Psoas muscle (tissue), 8 donors: ENCODE data around the gene DDR2. TPM values are rescaled to one million over a fixed set of nuclear protein-coding genes. Genes with fewer than 3 reads are reported as not detected.
"Not testable (repeated sequence)": the region's sequence is repeated elsewhere in the genome, so short reads cannot be mapped to it uniquely, and the experiment has no call there.

Experiments used
- ATAC-seq, 4 donors: fragments of 200-7000 bp; cut with Tn5 transposase; one replicate each; pipeline ENCODE4 v1.9.1; 2020; ENCODE audit warnings: moderate library complexity in 3 of 4, mild to moderate bottlenecking in 2 of 4
- DNase-seq, 2 donors: peaks; one replicate each; pipeline ENCODE4 v3.0.0-alpha.2; 2020
- H3K27ac ChIP-seq: fragments of 200-600 bp; one replicate; pipeline ENCODE4 v1.8.0; 2022
- H3K27me3 ChIP-seq, 3 donors: fragments of 200-600 bp in 1 of 3; one replicate each; pipeline versions ENCODE4 v1.6.1 to v1.8.0; 2013 to 2022; ENCODE audit warnings: low read length in 2 of 3, mild to moderate bottlenecking in 2 of 3, moderate library complexity in 1 of 3; ENCODE audit not compliant: insufficient read depth in 3 of 3
- H3K36me3 ChIP-seq, 2 donors: fragments of 200-600 bp in 1 of 2; one replicate each; pipeline versions ENCODE4 v1.6.1 to v1.8.0; 2013 to 2022; ENCODE audit warnings: low read depth in 1 of 2, mild to moderate bottlenecking in 1 of 2, moderate library complexity in 1 of 2; ENCODE audit not compliant: insufficient read depth in 1 of 2
- H3K4me1 ChIP-seq: fragments of 200-600 bp; one replicate; pipeline ENCODE4 v1.8.0; 2022
- H3K4me3 ChIP-seq: fragments of 200-600 bp; one replicate; pipeline ENCODE4 v1.8.0; 2022; ENCODE audit warnings: mild to moderate bottlenecking
- H3K9me3 ChIP-seq: fragments of 200-600 bp; one replicate; pipeline ENCODE4 v1.8.0; 2022
- WGBS, 3 donors: extraction: QIAGEN DNeasy Blood & Tissue Kit; methylation state at CpG; one replicate each; pipeline versions ENCODE4 v1.1.6 to v1.1.7; 2013; 5-methylcytosine and 5-hydroxymethylcytosine counted together
- intact Hi-C, 2 donors: fragments of 100-400 bp; cut with DNase I; formaldehyde crosslinking; loops; one replicate each; pipeline versions ENCODE4 v1.11.0 to v1.14.2; 2022
- polyA plus RNA-seq, 3 donors: library from polyadenylated mRNA; stranded (reverse); fragments of 200-250 nt; gene quantifications; one replicate each; pipeline ENCODE4 v1.2.3, GENCODE V29; 2013
- total RNA-seq, 4 donors: library from RNA; stranded (reverse); fragmentation: NEBNext Ultra II Directional in 2 of 4; extraction: Animal tissue kit (Norgen Biotek cat#: 25700) in 2 of 4; gene quantifications; one replicate each; pipeline versions ENCODE4 v1.2.1 to v1.2.4, GENCODE V29; 2021 to 2023
- TF ChIP-seq, protein P1 (sequence below): fragments of 200-600 bp; IDR thresholded peaks from one replicate; pipeline ENCODE4 v1.8.0; 2022; ENCODE audit warnings: antibody characterized with exemption
- donor health status: healthy with polysubstance abuse.
- donor health status: DM: no; HTN: no; CAD: no; lungs with moderate emphysema.
- donor health status: Bipolar disorder and iron deficiency.
- donor health status: healthy.
- donor health status: DM: yes; HTN: yes; CAD: no.
- donor health status: DM: no; HTN: no; CAD: no.
- donor health status: DM: no; HTN: no; CAD: no.
- donor health status: DM: yes; HTN: yes; CAD: no.

DDR2 gene
- total and polyA plus RNA-seq, 7 donors: 1.3 to 21.2 (median 6.0) TPM

DNA sequence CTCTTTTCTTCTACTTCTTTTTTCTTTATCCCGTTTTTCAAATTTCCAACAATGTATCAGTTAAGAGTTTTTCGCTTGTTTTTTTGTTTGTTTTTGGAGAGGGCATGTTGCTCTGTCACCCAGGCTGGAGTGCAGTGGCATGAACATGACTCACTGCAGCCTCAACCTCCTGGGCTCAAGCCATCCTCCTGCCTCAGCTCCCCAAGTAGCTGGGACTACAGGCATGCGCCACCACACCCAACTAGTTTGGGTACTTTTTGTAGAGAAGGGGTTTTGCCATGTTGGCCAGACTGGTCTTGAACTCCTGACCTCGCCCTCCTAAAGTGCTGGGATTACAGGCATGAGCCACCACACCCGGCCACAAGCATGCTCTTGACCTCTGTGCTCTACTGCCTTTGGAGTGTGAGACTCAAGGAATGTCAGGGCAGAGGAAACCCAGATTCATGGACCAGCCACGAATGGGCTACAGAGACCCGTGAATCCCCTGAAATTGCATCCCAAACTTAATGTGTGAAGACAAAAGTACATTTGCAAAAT lies 93.1 kb downstream of the DDR2 start:
- Histone ChIP-seq H3K4me3 (no peak overlapping the region), H3K9me3 (no peaks in the 10 kb centered on the region), H3K36me3 (no peaks in the 10 kb centered on the region), H3K27ac (no peak overlapping the region), H3K4me1 (no peaks in the 10 kb centered on the region), H3K27me3 (no peaks in the 10 kb centered on the region)
- TF ChIP-seq, protein P1, sequence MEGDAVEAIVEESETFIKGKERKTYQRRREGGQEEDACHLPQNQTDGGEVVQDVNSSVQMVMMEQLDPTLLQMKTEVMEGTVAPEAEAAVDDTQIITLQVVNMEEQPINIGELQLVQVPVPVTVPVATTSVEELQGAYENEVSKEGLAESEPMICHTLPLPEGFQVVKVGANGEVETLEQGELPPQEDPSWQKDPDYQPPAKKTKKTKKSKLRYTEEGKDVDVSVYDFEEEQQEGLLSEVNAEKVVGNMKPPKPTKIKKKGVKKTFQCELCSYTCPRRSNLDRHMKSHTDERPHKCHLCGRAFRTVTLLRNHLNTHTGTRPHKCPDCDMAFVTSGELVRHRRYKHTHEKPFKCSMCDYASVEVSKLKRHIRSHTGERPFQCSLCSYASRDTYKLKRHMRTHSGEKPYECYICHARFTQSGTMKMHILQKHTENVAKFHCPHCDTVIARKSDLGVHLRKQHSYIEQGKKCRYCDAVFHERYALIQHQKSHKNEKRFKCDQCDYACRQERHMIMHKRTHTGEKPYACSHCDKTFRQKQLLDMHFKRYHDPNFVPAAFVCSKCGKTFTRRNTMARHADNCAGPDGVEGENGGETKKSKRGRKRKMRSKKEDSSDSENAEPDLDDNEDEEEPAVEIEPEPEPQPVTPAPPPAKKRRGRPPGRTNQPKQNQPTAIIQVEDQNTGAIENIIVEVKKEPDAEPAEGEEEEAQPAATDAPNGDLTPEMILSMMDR: no peak
- DNase-seq (no peak), ATAC-seq (no peak)
- 69 to 89% (median 75%) methylated on average over 7 of the region's 7 CpGs for WGBS, 3 donors
- intact Hi-C loops: no loop called here

DNA sequence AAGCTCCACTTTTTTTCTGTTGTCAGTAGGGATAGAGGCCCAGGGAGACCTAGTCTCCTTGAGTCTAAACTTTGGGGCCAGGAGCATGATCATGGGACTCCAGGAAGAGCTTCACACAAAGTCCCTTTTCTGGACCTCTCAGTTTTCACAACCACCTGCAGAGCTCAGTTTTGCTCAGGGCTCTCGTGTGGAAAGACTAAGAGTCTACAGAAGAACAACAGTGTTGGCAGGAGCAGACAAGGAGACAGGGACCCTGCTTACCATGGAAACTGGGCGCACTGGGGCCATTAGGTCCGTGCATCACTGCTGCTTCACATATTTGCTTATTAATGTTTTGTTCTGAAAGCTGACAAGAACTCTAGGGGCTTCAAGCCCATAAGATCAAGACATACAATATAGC lies 94.3 kb downstream of the DDR2 start:
- no peaks in the 10 kb centered on the region for H3K27me3 ChIP-seq
- TF ChIP-seq, protein P1: no peak
- H3K27ac ChIP-seq: no peak overlapping the region
- H3K36me3 ChIP-seq: no peaks in the 10 kb centered on the region
- no peak for DNase-seq
- H3K9me3 ChIP-seq: no peaks in the 10 kb centered on the region
- 80 to 85% (median 81%) methylated on average over 3 of the region's 3 CpGs for WGBS, 3 donors
- H3K4me1 ChIP-seq: no peaks in the 10 kb centered on the region
- intact Hi-C loops: no loop called here
- no peak overlapping the region for H3K4me3 ChIP-seq
- ATAC-seq: no peak

DNA sequence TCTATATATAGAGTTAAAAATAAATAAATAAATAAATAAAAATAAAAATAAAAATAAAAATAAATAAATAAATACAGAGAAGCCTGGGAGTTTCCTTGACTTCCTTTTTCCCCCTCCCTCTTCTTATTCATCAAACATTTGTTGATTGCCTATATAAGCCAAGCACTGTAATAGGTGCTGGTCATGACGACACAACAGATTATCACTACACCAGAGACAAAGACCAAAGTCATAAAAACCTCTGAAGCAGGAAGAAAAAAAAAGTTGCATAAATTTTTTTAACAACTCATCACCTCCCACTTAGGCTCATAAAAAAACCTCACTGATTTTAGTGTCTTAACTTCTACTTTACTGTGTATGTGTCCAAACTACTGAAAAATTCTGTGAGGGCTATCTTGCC lies 95.2 kb downstream of the DDR2 start:
- intact Hi-C loops, H3K27me3 ChIP-seq, ATAC-seq, H3K4me1 ChIP-seq, DNase-seq, H3K4me3 ChIP-seq, H3K9me3 ChIP-seq, H3K36me3 ChIP-seq, H3K27ac ChIP-seq: not testable (repeated sequence)
- WGBS, 3 donors: no CpG with 5 or more reads among the region's 1 CpG

DNA sequence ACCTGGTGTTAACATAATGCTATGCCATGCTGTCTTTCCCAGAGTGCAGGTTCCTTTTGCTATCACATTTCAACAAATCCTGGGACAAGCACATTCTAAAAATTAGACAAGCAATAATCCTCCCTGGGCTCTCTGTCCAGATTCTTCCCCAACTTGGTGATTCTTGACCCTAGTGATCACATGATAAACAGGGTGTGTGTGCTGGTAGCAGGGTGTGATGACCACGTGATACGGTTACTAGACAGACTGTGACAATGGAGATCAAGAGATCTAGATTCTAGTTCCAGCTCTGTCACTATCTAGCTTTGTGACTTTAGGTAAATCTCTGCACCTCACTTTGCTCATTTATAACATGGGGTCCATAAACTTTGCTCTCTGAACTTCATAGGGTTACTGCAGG lies 96.3 kb downstream of the DDR2 start:
- no peaks in the 10 kb centered on the region for H3K27me3 ChIP-seq
- H3K9me3 ChIP-seq: no peaks in the 10 kb centered on the region
- no peaks in the 10 kb centered on the region for H3K4me1 ChIP-seq
- no peak for DNase-seq
- no peak overlapping the region for H3K4me3 ChIP-seq
- no peak overlapping the region for H3K27ac ChIP-seq
- no peak for ATAC-seq
- TF ChIP-seq, protein P1: no peak
- intact Hi-C loops: no loop called here
- 55 to 87% (median 57%) methylated on average over 2 of the region's 2 CpGs for WGBS, 3 donors
- H3K36me3 ChIP-seq: no peaks in the 10 kb centered on the region

DNA sequence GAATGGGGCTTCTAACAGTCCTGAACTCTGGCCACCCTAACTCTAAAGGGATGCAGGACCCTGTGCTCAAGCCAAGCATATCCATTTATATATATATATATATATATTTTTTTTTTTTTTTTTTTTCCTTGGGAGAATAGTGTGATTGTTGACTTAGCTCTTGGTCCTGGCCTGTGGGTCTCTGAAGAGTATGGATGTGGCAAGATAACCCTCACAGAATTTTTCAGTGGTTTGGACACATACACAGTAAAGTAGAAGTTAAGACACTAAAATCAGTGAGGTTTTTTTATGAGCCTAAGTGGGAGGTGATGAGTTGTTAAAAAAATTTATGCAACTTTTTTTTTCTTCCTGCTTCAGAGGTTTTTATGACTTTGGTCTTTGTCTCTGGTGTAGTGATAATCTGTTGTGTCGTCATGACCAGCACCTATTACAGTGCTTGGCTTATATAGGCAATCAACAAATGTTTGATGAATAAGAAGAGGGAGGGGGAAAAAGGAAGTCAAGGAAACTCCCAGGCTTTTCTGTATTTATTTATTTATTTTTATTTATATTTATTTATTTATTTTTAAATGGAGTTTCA lies 97.0 kb downstream of the DDR2 start:
- ATAC-seq, H3K4me1 ChIP-seq, H3K27me3 ChIP-seq, intact Hi-C loops, H3K9me3 ChIP-seq, DNase-seq, H3K27ac ChIP-seq, H3K4me3 ChIP-seq, H3K36me3 ChIP-seq: not testable (repeated sequence)
- WGBS, 3 donors: no CpG with 5 or more reads among the region's 1 CpG

DNA sequence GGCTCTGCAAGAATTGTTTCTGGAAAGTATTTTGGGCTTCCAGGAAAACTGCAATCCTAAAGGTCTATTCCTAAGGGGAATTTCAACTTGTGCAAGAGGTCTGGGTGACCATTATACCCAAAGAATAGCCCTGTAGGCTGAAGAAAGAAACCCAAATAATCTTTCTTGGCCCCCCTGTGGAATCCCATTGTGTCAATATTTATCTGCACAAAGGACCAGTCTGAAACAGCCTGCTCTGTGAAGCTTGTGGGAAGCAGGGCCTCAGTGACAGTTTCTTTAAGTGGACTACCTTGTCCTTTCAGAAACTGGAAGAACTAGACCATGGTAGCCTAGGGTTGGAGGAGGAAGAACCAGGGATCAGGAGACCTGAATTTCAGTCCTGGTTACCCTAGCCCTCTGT lies 99.8 kb downstream of the DDR2 start:
- H3K4me1 ChIP-seq: no peaks in the 10 kb centered on the region
- H3K36me3 ChIP-seq: no peaks in the 10 kb centered on the region
- DNase-seq (no peak), ATAC-seq (no peak)
- no peaks in the 10 kb centered on the region for H3K9me3 ChIP-seq
- no peaks in the 10 kb centered on the region for H3K27me3 ChIP-seq
- intact Hi-C loops: no loop called here
- TF ChIP-seq, protein P1: no peak
- H3K4me3 ChIP-seq: no peak overlapping the region
- H3K27ac ChIP-seq: no peak overlapping the region
